ENCODE results near the gene PRKN. TPM values are rescaled to one million over a fixed set of nuclear protein-coding genes. Genes with fewer than 3 reads are reported as not detected.

The PRKN gene
- polyA plus RNA-seq, 1 experiment = 0.71 TPM

GRCh38 chr6:161445021-161445799 is 1282.4 kb downstream of the PRKN start:
- H3K36me3 ChIP-seq (ENCODE audit: control insufficient read depth, insufficient read depth, low read length) = no peaks in the 10 kb centered on the region
- no peak for DNase-seq (ENCODE audit: low read depth)
- H3K27me3 ChIP-seq (ENCODE audit: control insufficient read depth, insufficient read depth, low read length) = no peaks in the 10 kb centered on the region
- no peak for TF ChIP-seq CTCF (IDR thresholded peaks at IDR 0.05; ENCODE audit: insufficient read depth, low read depth, low read length)
- no peak overlapping the region for H3K4me3 ChIP-seq (ENCODE audit: low read depth, low read length)
- POLR2A ChIA-PET = interaction anchor here (0.6 kb wide), 1 partner anchor 495 kb away, joined by 9 read pairs; no protein-coding TSS in a partner anchor
- CTCF ChIA-PET = interaction anchor here (0.6 to 1.1 kb wide), 2 partner anchors 17 to 53 kb away, joined by 3 read pairs; no protein-coding TSS in a partner anchor

- DNase-seq (ENCODE audit: low read depth) = no peak
- ChIA-PET POLR2A (no interaction called here), CTCF (interaction anchor here (1.1 kb wide), 2 partner anchors 26 to 53 kb away, joined by 3 to 6 read pairs; no protein-coding TSS in a partner anchor)
- no peak overlapping the region for H3K4me3 ChIP-seq (ENCODE audit: low read depth, low read length)
- no peaks in the 10 kb centered on the region for H3K36me3 ChIP-seq (ENCODE audit: control insufficient read depth, insufficient read depth, low read length)
- no peak for TF ChIP-seq CTCF (IDR thresholded peaks at IDR 0.05; ENCODE audit: insufficient read depth, low read depth, low read length)
- H3K27me3 ChIP-seq (ENCODE audit: control insufficient read depth, insufficient read depth, low read length) = no peaks in the 10 kb centered on the region
Measured at GRCh38 chr6:161444464-161444863, 1283.1 kb downstream of the PRKN start.

GRCh38 chr6:161443848-161444247 is 1283.7 kb downstream of the PRKN start:
- CTCF ChIA-PET = interaction anchor here (1.1 kb wide), 2 partner anchors 25 to 54 kb away, joined by 3 to 6 read pairs; no protein-coding TSS in a partner anchor
- no peak for TF ChIP-seq CTCF (IDR thresholded peaks at IDR 0.05; ENCODE audit: insufficient read depth, low read depth, low read length)
- H3K27me3 ChIP-seq (ENCODE audit: control insufficient read depth, insufficient read depth, low read length) = no peaks in the 10 kb centered on the region
- no peak for DNase-seq (ENCODE audit: low read depth)
- H3K4me3 ChIP-seq (ENCODE audit: low read depth, low read length) = no peak overlapping the region
- no peaks in the 10 kb centered on the region for H3K36me3 ChIP-seq (ENCODE audit: control insufficient read depth, insufficient read depth, low read length)
- POLR2A ChIA-PET = no interaction called here

- no peak for DNase-seq (ENCODE audit: low read depth)
- Histone ChIP-seq H3K27me3 (ENCODE audit: control insufficient read depth, insufficient read depth, low read length) (no peaks in the 10 kb centered on the region), H3K4me3 (ENCODE audit: low read depth, low read length) (no peak overlapping the region), H3K36me3 (ENCODE audit: control insufficient read depth, insufficient read depth, low read length) (no peaks in the 10 kb centered on the region)
- POLR2A ChIA-PET = no interaction called here
- CTCF ChIA-PET = no interaction called here
- TF ChIP-seq CTCF (IDR thresholded peaks at IDR 0.05; ENCODE audit: insufficient read depth, low read depth, low read length) = no peak
Measured at GRCh38 chr6:161442420-161442819, 1285.1 kb downstream of the PRKN start.

GRCh38 chr6:161440299-161440698 is 1287.3 kb downstream of the PRKN start:
- ChIA-PET POLR2A (no interaction called here), CTCF (no interaction called here)
- Histone ChIP-seq H3K4me3 (ENCODE audit: low read depth, low read length) (no peak overlapping the region), H3K36me3 (ENCODE audit: control insufficient read depth, insufficient read depth, low read length) (no peaks in the 10 kb centered on the region), H3K27me3 (ENCODE audit: control insufficient read depth, insufficient read depth, low read length) (no peaks in the 10 kb centered on the region)
- no peak for DNase-seq (ENCODE audit: low read depth)
- TF ChIP-seq CTCF (IDR thresholded peaks at IDR 0.05; ENCODE audit: insufficient read depth, low read depth, low read length) = no peak
